T-helper 2 cell treated with Interferon-gamma antibody and Interleukin-4, amounts not matched to agents 5 μg/mL and 100 μg/mL, for 36 hours (primary cell): ENCODE data around the gene SYVN1.
"Not testable (repeated sequence)": the region's sequence is repeated elsewhere in the genome, so short reads cannot be mapped to it uniquely, and the experiment has no call there.

Experiments used
- DNase-seq: peaks from one replicate; pipeline ENCODE4 v3.0.0; 2021; ENCODE audit warnings: low spot score
- H3K27ac Mint-ChIP-seq: one replicate; pipeline ENCODE4 v1.8.0; 2021; ENCODE audit warnings: mild to moderate bottlenecking, mixed read lengths
- H3K27me3 Mint-ChIP-seq: one replicate; pipeline ENCODE4 v1.8.0; 2021; ENCODE audit warnings: low read depth, mixed read lengths
- H3K36me3 Mint-ChIP-seq: one replicate; pipeline ENCODE4 v1.8.0; 2021; ENCODE audit warnings: low read depth, mixed read lengths
- H3K4me1 Mint-ChIP-seq: one replicate; pipeline ENCODE4 v1.8.0; 2021; ENCODE audit warnings: low read depth, mixed read lengths
- H3K4me3 Mint-ChIP-seq: one replicate; pipeline ENCODE4 v1.8.0; 2022; ENCODE audit warnings: mild to moderate bottlenecking, moderate library complexity, mixed read lengths
- H3K9me3 Mint-ChIP-seq: one replicate; pipeline ENCODE4 v1.8.0; 2021; ENCODE audit warnings: mixed read lengths

The SYVN1 gene

DNA sequence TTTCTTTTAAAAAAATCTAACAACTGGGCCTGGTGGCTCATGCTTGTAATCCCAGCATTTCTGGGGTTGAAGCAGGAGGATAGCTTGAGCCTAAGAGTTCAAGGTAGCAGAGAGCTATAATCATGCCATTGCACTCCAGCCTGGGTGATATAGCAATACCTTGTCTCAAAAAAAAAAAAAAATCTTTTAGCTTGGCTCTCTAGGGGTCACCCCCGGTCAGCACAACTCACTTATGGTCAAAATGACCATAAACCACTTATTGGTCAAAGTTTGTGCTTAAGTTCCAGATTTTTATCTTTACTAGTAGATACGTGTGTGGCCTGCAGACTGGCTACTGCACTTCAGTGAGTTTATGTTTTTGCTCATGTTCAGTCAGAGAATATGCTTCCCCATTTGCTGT is 29.4 kb upstream of the SYVN1 start:
- no peak for DNase-seq
- H3K27me3 Mint-ChIP-seq, result peaks cover 2% of the 10 kb centered on the region
- H3K27ac Mint-ChIP-seq, result no peak overlapping the region
- no peak overlapping the region for H3K4me3 Mint-ChIP-seq
- H3K4me1 Mint-ChIP-seq, result peaks cover 3% of the 10 kb centered on the region
- H3K36me3 Mint-ChIP-seq, result no peaks in the 10 kb centered on the region
- H3K9me3 Mint-ChIP-seq, result no peaks in the 10 kb centered on the region

DNA sequence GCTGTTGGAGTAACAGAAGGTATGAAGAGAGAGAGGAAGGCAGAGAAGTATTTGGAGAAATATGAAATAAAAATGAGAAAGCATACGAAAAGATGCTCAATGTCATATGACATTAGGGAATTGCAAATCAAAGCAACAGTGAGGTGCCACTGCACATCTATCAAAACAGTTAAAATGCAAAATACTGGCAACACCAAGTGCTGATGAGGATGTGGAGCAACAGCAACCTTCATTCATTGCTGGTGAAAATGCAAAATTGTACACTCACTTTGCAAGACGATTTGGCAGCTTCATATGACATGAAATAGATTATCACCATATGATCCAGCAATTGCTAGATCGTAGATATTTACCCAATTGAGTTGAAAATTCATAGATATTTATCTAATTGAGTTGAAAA is 26.3 kb upstream of the SYVN1 start:
- H3K9me3 Mint-ChIP-seq, result no peaks in the 10 kb centered on the region

DNA sequence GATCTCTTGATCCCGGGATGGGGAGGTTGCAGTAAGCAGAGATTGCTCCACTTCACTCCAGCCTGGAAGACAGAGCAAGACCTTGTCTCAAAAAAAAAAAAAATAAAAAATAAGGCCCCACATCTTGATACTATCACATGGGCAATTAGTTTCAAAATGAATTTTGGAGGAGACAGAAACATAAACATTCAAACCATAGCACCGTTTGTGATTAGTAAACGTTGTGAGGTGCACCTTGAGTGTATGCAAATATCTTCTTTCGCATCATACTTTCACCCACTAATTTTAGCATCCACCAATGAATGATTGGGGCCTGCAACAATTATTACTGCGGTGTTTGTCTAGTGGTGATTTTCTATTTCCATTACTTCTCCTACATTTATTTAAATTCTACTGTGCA is 24.7 kb upstream of the SYVN1 start:
- no peaks in the 10 kb centered on the region for H3K4me1 Mint-ChIP-seq
- no peak for DNase-seq
- no peaks in the 10 kb centered on the region for H3K9me3 Mint-ChIP-seq
- peaks cover 2% of the 10 kb centered on the region for H3K27me3 Mint-ChIP-seq
- no peak overlapping the region for H3K27ac Mint-ChIP-seq
- no peaks in the 10 kb centered on the region for H3K36me3 Mint-ChIP-seq
- no peak overlapping the region for H3K4me3 Mint-ChIP-seq

More for the DNA sequence above, 26.3 kb upstream of the SYVN1 start:
- H3K4me1 Mint-ChIP-seq, result no peaks in the 10 kb centered on the region
- H3K27me3 Mint-ChIP-seq, result peaks cover 2% of the 10 kb centered on the region
- H3K27ac Mint-ChIP-seq, result no peak overlapping the region
- no peaks in the 10 kb centered on the region for H3K36me3 Mint-ChIP-seq
- DNase-seq, result no peak
- no peak overlapping the region for H3K4me3 Mint-ChIP-seq

DNA sequence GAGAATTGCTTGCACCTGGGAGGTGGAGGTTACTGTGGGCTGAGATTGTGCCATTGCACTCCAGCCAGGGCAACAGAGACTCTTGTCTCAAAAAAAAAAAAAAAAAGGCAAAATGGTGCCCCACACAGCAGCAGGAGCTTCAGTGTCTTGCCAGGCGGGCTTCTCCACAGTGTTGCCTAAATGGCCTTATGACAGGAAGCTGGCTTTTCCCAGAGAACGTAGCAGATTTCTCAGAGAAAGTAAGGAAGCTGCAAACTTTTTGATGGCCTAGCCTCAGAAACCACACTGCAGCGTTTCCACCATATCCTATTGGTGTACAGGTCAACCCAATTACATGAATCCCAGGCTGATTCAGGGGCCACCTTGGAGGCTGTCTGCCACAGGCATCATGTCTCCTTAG is 23.0 kb upstream of the SYVN1 start:
- H3K27me3 Mint-ChIP-seq, result peaks cover 2% of the 10 kb centered on the region
- peaks cover 6% of the 10 kb centered on the region for H3K4me1 Mint-ChIP-seq
- H3K27ac Mint-ChIP-seq, result no peak overlapping the region
- no peak for DNase-seq
- H3K9me3 Mint-ChIP-seq, result no peaks in the 10 kb centered on the region
- H3K36me3 Mint-ChIP-seq, result no peaks in the 10 kb centered on the region
- no peak overlapping the region for H3K4me3 Mint-ChIP-seq

- Mint-ChIP-seq H3K4me1 (peaks cover 10% of the 10 kb centered on the region), H3K9me3 (no peaks in the 10 kb centered on the region), H3K27me3 (peaks cover 2% of the 10 kb centered on the region), H3K27ac (no peak overlapping the region), H3K4me3 (no peak overlapping the region), H3K36me3 (no peaks in the 10 kb centered on the region)
- DNase-seq, result no peak
Measured at GRCh38 chr11:65156926-65157325, 22.6 kb upstream of the SYVN1 start.

GRCh38 chr11:65156256-65156655 is 21.9 kb upstream of the SYVN1 start:
- no peak overlapping the region for H3K27ac Mint-ChIP-seq
- peaks cover 12% of the 10 kb centered on the region for H3K4me1 Mint-ChIP-seq
- H3K4me3 Mint-ChIP-seq, result no peak overlapping the region
- DNase-seq, result no peak
- H3K36me3 Mint-ChIP-seq, result no peaks in the 10 kb centered on the region
- H3K27me3 Mint-ChIP-seq, result peaks cover 2% of the 10 kb centered on the region
- no peaks in the 10 kb centered on the region for H3K9me3 Mint-ChIP-seq

DNA sequence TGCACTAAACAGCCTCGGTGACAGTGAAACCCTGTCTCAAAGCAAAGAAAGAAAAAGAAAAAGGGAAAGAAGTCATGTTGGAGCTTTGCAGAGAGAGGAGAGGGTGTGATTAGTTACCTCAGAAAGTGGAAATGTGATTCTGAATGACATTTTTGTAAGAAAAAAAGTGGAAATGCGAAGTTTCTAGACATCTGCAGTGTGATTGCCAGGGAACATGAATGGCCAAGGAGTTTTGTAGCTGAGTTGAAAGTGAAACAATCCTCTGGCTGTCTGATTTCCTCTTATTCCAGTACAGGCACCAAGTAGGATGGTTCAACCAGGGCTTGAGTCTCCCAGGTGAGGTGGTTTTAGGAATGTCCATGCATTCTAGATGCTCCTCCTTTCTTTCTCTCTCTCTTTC is 17.8 kb upstream of the SYVN1 start:
- peaks cover 17% of the 10 kb centered on the region for H3K4me1 Mint-ChIP-seq
- no peak overlapping the region for H3K27ac Mint-ChIP-seq
- no peaks in the 10 kb centered on the region for H3K27me3 Mint-ChIP-seq
- no peak for DNase-seq
- H3K36me3 Mint-ChIP-seq, result no peaks in the 10 kb centered on the region
- no peak overlapping the region for H3K4me3 Mint-ChIP-seq
- no peaks in the 10 kb centered on the region for H3K9me3 Mint-ChIP-seq

- Mint-ChIP-seq H3K27me3 (no peaks in the 10 kb centered on the region), H3K4me3 (no peak overlapping the region), H3K36me3 (no peaks in the 10 kb centered on the region), H3K4me1 (peaks cover 17% of the 10 kb centered on the region), H3K27ac (no peak overlapping the region), H3K9me3 (no peaks in the 10 kb centered on the region)
- no peak for DNase-seq
Measured at GRCh38 chr11:65151331-65151899, 17.1 kb upstream of the SYVN1 start.

GRCh38 chr11:65150509-65151299 is 16.4 kb upstream of the SYVN1 start:
- Mint-ChIP-seq H3K36me3 (no peaks in the 10 kb centered on the region), H3K9me3 (no peaks in the 10 kb centered on the region), H3K27ac (no peak overlapping the region), H3K4me3 (no peak overlapping the region), H3K27me3 (no peaks in the 10 kb centered on the region), H3K4me1 (peaks cover 17% of the 10 kb centered on the region)
- peak; percentile 22 for DNase-seq

DNA sequence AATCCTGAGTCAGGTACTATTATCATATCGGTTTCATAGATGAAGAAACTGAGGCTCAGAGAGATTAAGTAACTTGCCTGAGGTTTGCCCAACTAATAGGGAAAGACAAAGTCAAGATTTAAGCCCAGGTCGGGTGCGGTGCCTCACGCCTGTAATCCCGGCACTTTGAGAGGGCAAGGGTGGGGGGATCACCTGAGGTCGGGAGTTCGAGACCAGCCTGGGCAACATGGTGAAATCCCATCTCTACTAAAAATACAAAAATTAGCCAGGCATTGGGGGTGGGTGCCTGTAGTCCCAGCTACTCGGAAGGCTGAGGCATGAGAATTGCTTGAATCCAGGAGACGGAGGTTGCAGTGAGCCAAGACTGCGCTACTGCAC is 15.8 kb upstream of the SYVN1 start:
- H3K4me3 Mint-ChIP-seq, H3K27me3 Mint-ChIP-seq, H3K36me3 Mint-ChIP-seq, DNase-seq, H3K27ac Mint-ChIP-seq, H3K9me3 Mint-ChIP-seq: not testable (repeated sequence)
- H3K4me1 Mint-ChIP-seq, result peaks cover 17% of the 10 kb centered on the region

GRCh38 chr11:65148657-65149056 is 14.3 kb upstream of the SYVN1 start:
- Mint-ChIP-seq H3K9me3 (no peaks in the 10 kb centered on the region), H3K36me3 (no peaks in the 10 kb centered on the region), H3K27me3 (peaks cover 6% of the 10 kb centered on the region), H3K4me1 (peaks cover 17% of the 10 kb centered on the region), H3K4me3 (no peak overlapping the region), H3K27ac (no peak overlapping the region)
- DNase-seq, result no peak

GRCh38 chr11:65147352-65148075 is 13.2 kb upstream of the SYVN1 start:
- Mint-ChIP-seq H3K4me1 (peaks cover 11% of the 10 kb centered on the region), H3K4me3 (no peak overlapping the region), H3K27me3 (peaks cover 6% of the 10 kb centered on the region), H3K27ac (no peak overlapping the region), H3K9me3 (no peaks in the 10 kb centered on the region), H3K36me3 (no peaks in the 10 kb centered on the region)
- DNase-seq, result no peak

GRCh38 chr11:65141896-65142494 is 7.7 kb upstream of the SYVN1 start:
- no peak overlapping the region for H3K4me3 Mint-ChIP-seq
- no peaks in the 10 kb centered on the region for H3K36me3 Mint-ChIP-seq
- H3K27me3 Mint-ChIP-seq, result peaks cover 23% of the 10 kb centered on the region
- no peak for DNase-seq
- no peak overlapping the region for H3K27ac Mint-ChIP-seq
- H3K4me1 Mint-ChIP-seq, result no peaks in the 10 kb centered on the region
- no peaks in the 10 kb centered on the region for H3K9me3 Mint-ChIP-seq

- peaks cover 22% of the 10 kb centered on the region for H3K4me1 Mint-ChIP-seq
- H3K27ac Mint-ChIP-seq, result peak overlapping the region; percentile 71
- peak overlapping the region; percentile 95 for H3K4me3 Mint-ChIP-seq
- no peak for DNase-seq
- H3K9me3 Mint-ChIP-seq, result no peaks in the 10 kb centered on the region
- H3K27me3 Mint-ChIP-seq, result peaks cover 12% of the 10 kb centered on the region
- peaks cover 15% of the 10 kb centered on the region for H3K36me3 Mint-ChIP-seq
Measured at GRCh38 chr11:65136515-65137096, 2.3 kb upstream of the SYVN1 start.
